KMS-11 (cell line): ENCODE results near the gene AXDND1.

Experiments
- H2AFZ ChIP-seq: fragments of 200-600 bp; sonication (generic); 2 replicates; pipeline ENCODE4 v1.6.1; 2016; ENCODE audit warnings: antibody characterized with exemption, mixed run types, low read depth
- H3K27ac ChIP-seq: fragments of 200-600 bp; sonication (generic); 2 replicates; pipeline ENCODE4 v1.6.1; 2016; ENCODE audit warnings: mild to moderate bottlenecking, mixed run types
- H3K27me3 ChIP-seq: fragments of 200-600 bp; sonication (generic); 2 replicates; pipeline ENCODE4 v1.6.1; 2017; ENCODE audit warnings: mild to moderate bottlenecking, low read depth, mixed run types, moderate library complexity; ENCODE audit not compliant: insufficient read depth
- H3K36me3 ChIP-seq: fragments of 200-600 bp; sonication (generic); 2 replicates; pipeline ENCODE4 v1.6.1; 2017; ENCODE audit warnings: mild to moderate bottlenecking, mixed run types; ENCODE audit not compliant: insufficient read depth
- H3K4me1 ChIP-seq: fragments of 200-600 bp; sonication (generic); 2 replicates; pipeline ENCODE4 v1.6.1; 2016; ENCODE audit warnings: mild to moderate bottlenecking, low read depth, mixed run types; ENCODE audit not compliant: poor library complexity, severe bottlenecking
- H3K4me2 ChIP-seq: fragments of 200-600 bp; sonication (generic); 2 replicates; pipeline ENCODE4 v1.7.0; 2016; ENCODE audit warnings: mild to moderate bottlenecking, mixed run types
- H3K4me3 ChIP-seq: fragments of 200-600 bp; sonication (generic); IDR thresholded peaks from 2 replicates; pipeline ENCODE4 v1.6.1; 2017; ENCODE audit warnings: low read depth, low read length, mixed read lengths; ENCODE audit not compliant: insufficient read depth
- H3K79me2 ChIP-seq: fragments of 200-600 bp; sonication (generic); 2 replicates; pipeline ENCODE4 v1.6.1; 2016; ENCODE audit warnings: low read depth, mixed run types; ENCODE audit not compliant: insufficient read depth
- H3K9ac ChIP-seq: fragments of 200-600 bp; sonication (generic); 2 replicates; pipeline ENCODE4 v1.6.1; 2016; ENCODE audit warnings: mild to moderate bottlenecking, mixed run types
- H4K20me1 ChIP-seq: fragments of 200-600 bp; sonication (generic); 2 replicates; pipeline ENCODE4 v1.6.1; 2016; ENCODE audit warnings: mild to moderate bottlenecking, mixed run types; ENCODE audit not compliant: insufficient read depth
- CTCF ChIP-seq: fragments of 200-600 bp; sonication (generic); conservative IDR thresholded peaks from 2 replicates; pipeline ENCODE4 v1.6.1; 2017; ENCODE audit warnings: low read depth, mild to moderate bottlenecking, antibody characterized with exemption, low read length, moderate library complexity, mixed read lengths

Gene AXDND1

DNA sequence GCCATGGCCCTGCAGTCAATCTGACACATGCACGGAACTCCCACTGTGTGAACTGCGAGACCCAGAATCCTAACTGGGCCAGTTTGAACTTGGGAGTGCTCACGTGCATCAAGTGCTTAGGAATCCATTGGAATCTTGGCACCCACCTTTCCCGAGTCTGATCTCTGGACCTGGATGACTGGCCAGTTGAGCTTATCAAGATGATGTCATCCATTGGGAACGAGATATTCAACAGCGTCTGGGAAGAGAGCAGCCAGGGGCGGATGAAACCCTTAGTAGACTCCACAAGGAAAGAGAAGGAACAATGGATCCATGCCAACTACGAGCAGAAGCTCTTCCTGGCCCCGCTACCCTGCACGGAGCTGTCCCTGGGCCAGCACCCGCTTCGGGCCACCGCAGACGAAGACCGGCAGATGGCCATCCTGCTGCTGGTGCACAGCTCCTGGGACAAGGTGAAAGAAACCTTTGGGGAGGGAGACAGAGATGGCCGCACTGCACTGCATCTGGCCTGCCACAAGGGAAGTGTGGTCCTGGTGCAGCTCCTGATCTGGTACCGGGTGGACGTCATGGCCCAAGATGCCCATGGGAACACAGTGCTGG, 222.8 kb downstream of the AXDND1 start:
- no peak overlapping the region for H3K9ac ChIP-seq
- H3K79me2 ChIP-seq = no peaks in the 10 kb centered on the region
- no peaks in the 10 kb centered on the region for H3K27me3 ChIP-seq
- no peak overlapping the region for H3K27ac ChIP-seq
- H3K4me2 ChIP-seq = no peak overlapping the region
- H4K20me1 ChIP-seq = no peaks in the 10 kb centered on the region
- no peak for TF ChIP-seq CTCF
- no peaks in the 10 kb centered on the region for H3K4me1 ChIP-seq
- H3K36me3 ChIP-seq = no peaks in the 10 kb centered on the region
- H2AFZ ChIP-seq = no peak overlapping the region
- no peak overlapping the region for H3K4me3 ChIP-seq

DNA sequence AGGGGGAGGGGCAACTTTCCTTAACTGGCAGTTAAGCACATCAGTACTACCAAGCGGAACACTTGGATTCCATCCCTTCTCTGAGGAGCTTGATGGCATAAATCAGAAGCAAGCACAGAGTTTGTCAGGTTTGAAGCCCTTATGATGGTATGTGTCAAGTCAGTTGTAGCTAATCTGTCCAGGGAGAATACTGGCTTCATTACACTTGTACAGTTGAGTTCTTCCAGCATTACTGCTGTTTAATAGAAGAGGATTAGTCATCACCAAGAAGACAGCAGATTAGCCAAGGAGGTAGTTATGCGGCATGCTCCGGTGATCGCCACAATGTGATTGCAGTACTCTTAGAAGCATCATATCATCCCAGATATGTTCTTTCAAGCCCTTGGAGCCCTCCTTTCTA, 223.7 kb downstream of the AXDND1 start:
- no peak for TF ChIP-seq CTCF
- Histone ChIP-seq H3K27ac (no peak overlapping the region), H2AFZ (no peak overlapping the region), H3K79me2 (no peaks in the 10 kb centered on the region), H3K4me3 (no peak overlapping the region), H3K36me3 (no peaks in the 10 kb centered on the region), H4K20me1 (no peaks in the 10 kb centered on the region), H3K4me1 (no peaks in the 10 kb centered on the region), H3K27me3 (no peaks in the 10 kb centered on the region), H3K9ac (no peak overlapping the region), H3K4me2 (no peak overlapping the region)

GRCh38 chr1:179590671-179591070, 224.9 kb downstream of the AXDND1 start:
- H3K27me3 ChIP-seq = no peaks in the 10 kb centered on the region
- H3K27ac ChIP-seq = no peak overlapping the region
- H3K4me3 ChIP-seq = no peak overlapping the region
- H3K4me1 ChIP-seq = no peaks in the 10 kb centered on the region
- no peak overlapping the region for H3K4me2 ChIP-seq
- H3K79me2 ChIP-seq = no peaks in the 10 kb centered on the region
- no peak overlapping the region for H2AFZ ChIP-seq
- H4K20me1 ChIP-seq = no peaks in the 10 kb centered on the region
- no peaks in the 10 kb centered on the region for H3K36me3 ChIP-seq
- no peak overlapping the region for H3K9ac ChIP-seq
- TF ChIP-seq CTCF = no peak

GRCh38 chr1:179591253-179591591, 225.5 kb downstream of the AXDND1 start:
- Histone ChIP-seq H3K36me3 (no peaks in the 10 kb centered on the region), H4K20me1 (no peaks in the 10 kb centered on the region), H3K9ac (no peak overlapping the region), H3K27me3 (no peaks in the 10 kb centered on the region), H3K79me2 (no peaks in the 10 kb centered on the region), H3K4me1 (no peaks in the 10 kb centered on the region), H3K4me3 (no peak overlapping the region), H2AFZ (no peak overlapping the region), H3K4me2 (no peak overlapping the region), H3K27ac (no peak overlapping the region)
- no peak for TF ChIP-seq CTCF
